Endothelial cell of umbilical vein (primary cell): ENCODE results near the gene ST3GAL4. TPM values are rescaled to one million over a fixed set of nuclear protein-coding genes. Genes with fewer than 3 reads are reported as not detected.
A peak's percentile ranks its signal among the peaks of the same experiment; 100 is the strongest.
"Not testable (repeated sequence)": the region's sequence is repeated elsewhere in the genome, so short reads cannot be mapped to it uniquely, and the experiment has no call there.

Experiments used
- BruUV-seq: library from RNA; stranded (reverse); fragments of 400-500 nt; replicated peaks from 2 replicates; lab custom pipeline; 2021; lab: Mats Ljungman, UMichigan
- CTCF ChIA-PET: fragments of 300-600, 350-600 bp; sonication (Branson Sonifier 250); formaldehyde crosslinking; loops from one replicate; lab custom pipeline; 2021; ENCODE audit warnings: antibody characterized with exemption, inconsistent platforms; lab: Charles Lee
- POLR2A ChIA-PET: fragments of 300-600, 350-600 bp; sonication (Branson Sonifier 250); formaldehyde crosslinking; loops from one replicate; lab custom pipeline; 2021; ENCODE audit warnings: antibody characterized with exemption, inconsistent platforms; lab: Charles Lee
- DNase-seq: peaks from one replicate; pipeline ENCODE4 v3.0.0-alpha.2; 2011; ENCODE audit warnings: low read depth, low spot score
- FAIRE-seq: peaks from 2 replicates; lab custom pipeline; 2011; peaks lifted over from hg19 to GRCh38; lab: Jason Lieb, UNC
- H2AFZ ChIP-seq: 2 replicates; pipeline ENCODE4 v1.6.0; 2012; ENCODE audit warnings: low read depth, low read length, control low read depth, inconsistent platforms
- H3K27ac ChIP-seq: 2 replicates; pipeline ENCODE4 v1.5.1; 2011; ENCODE audit warnings: low read depth, mild to moderate bottlenecking, control low read depth, low read length, moderate library complexity; ENCODE audit not compliant: insufficient read depth
- H3K27me3 ChIP-seq, 2 experiments: 2 replicates each; pipeline versions ENCODE4 v1.6.0 to v1.6.1; 2011; ENCODE audit warnings: low read length in 2 of 2, mixed read lengths in 1 of 2; ENCODE audit not compliant: control insufficient read depth in 2 of 2, insufficient read depth in 2 of 2
- H3K36me3 ChIP-seq, 2 experiments: 2 replicates in 1 of 2; 3 replicates in 1 of 2; pipeline ENCODE4 v1.5.1; 2011; ENCODE audit warnings: low read length in 2 of 2, mild to moderate bottlenecking in 1 of 2, moderate library complexity in 1 of 2; ENCODE audit not compliant: control insufficient read depth in 2 of 2, insufficient read depth in 2 of 2; ENCODE audit errors: extremely low read depth in 1 of 2
- H3K4me1 ChIP-seq: 3 replicates; pipeline ENCODE4 v1.5.1; 2011; ENCODE audit warnings: mild to moderate bottlenecking, low read length; ENCODE audit not compliant: control insufficient read depth, insufficient read depth; ENCODE audit errors: extremely low read depth
- H3K4me2 ChIP-seq: 2 replicates; pipeline ENCODE4 v1.6.1; 2011; ENCODE audit warnings: low read length, control low read depth, mixed read lengths; ENCODE audit not compliant: insufficient read depth
- H3K4me3 ChIP-seq, 3 experiments: fragments of 200-600 bp in 1 of 3; sonication (generic), shearing (Covaris generic) in 1 of 3; replicated peaks in 1 of 3; 2 replicates each; pipeline ENCODE4 v1.5.1; 2011 to 2016; ENCODE audit warnings: control low read depth in 3 of 3, low read length in 3 of 3, mild to moderate bottlenecking in 2 of 3, inconsistent platforms in 1 of 3, low read depth in 1 of 3, moderate library complexity in 1 of 3; ENCODE audit not compliant: insufficient read depth in 1 of 3
- H3K79me2 ChIP-seq: 2 replicates; pipeline ENCODE4 v1.6.0; 2012; ENCODE audit warnings: low read length, inconsistent platforms; ENCODE audit not compliant: control insufficient read depth, insufficient read depth
- H3K9ac ChIP-seq: replicated peaks from 2 replicates; pipeline ENCODE3; 2011; ENCODE audit warnings: low read length, control low read depth; ENCODE audit not compliant: insufficient read depth; ENCODE audit errors: extremely low read depth
- H3K9me1 ChIP-seq: replicated peaks from 3 replicates; pipeline ENCODE4 v1.6.0; 2011; ENCODE audit warnings: mild to moderate bottlenecking, low read length; ENCODE audit not compliant: control insufficient read depth, insufficient read depth; ENCODE audit errors: extremely low read depth
- H3K9me3 ChIP-seq: replicated peaks from 2 replicates; pipeline ENCODE4 v1.5.1; 2012; ENCODE audit warnings: low read length, inconsistent platforms; ENCODE audit not compliant: control insufficient read depth, insufficient read depth
- H4K20me1 ChIP-seq: replicated peaks from 2 replicates; pipeline ENCODE3; 2011; ENCODE audit warnings: mild to moderate bottlenecking, low read length; ENCODE audit not compliant: control insufficient read depth, insufficient read depth; ENCODE audit errors: extremely low read depth
- CTCF ChIP-seq, 2 donors: IDR thresholded peaks; 1 replicate in 1 of 2; 2 replicates in 1 of 2; pipeline ENCODE4 v1.5.1; 2011; ENCODE audit warnings: low read length in 2 of 2, mild to moderate bottlenecking in 2 of 2, moderate library complexity in 2 of 2, control low read depth in 1 of 2, inconsistent platforms in 1 of 2, low read depth in 1 of 2; ENCODE audit not compliant: insufficient read depth in 1 of 2; ENCODE audit errors: extremely low read depth in 1 of 2
- EZH2 ChIP-seq: IDR thresholded peaks from 2 replicates; pipeline ENCODE4 v1.6.1; 2012; ENCODE audit warnings: borderline replicate concordance, low read depth, mild to moderate bottlenecking, moderate library complexity, low read length, inconsistent platforms; ENCODE audit not compliant: severe bottlenecking
- FOS ChIP-seq: IDR thresholded peaks from 2 replicates; pipeline ENCODE4 v1.6.1; 2011; ENCODE audit warnings: mild to moderate bottlenecking, low read length, moderate library complexity, borderline replicate concordance; ENCODE audit not compliant: insufficient read depth
- GATA2 ChIP-seq: IDR thresholded peaks from 2 replicates; pipeline ENCODE4 v1.7.0; 2011; ENCODE audit warnings: low read depth, mild to moderate bottlenecking, moderate library complexity, mixed read lengths, low read length; ENCODE audit not compliant: insufficient read length, insufficient read depth
- JUN ChIP-seq: IDR thresholded peaks from 2 replicates; pipeline ENCODE4 v1.6.1; 2011; ENCODE audit warnings: borderline replicate concordance, low read depth; ENCODE audit not compliant: insufficient read length, insufficient read depth
- MAX ChIP-seq: IDR thresholded peaks from 2 replicates; pipeline ENCODE4 v1.6.1; 2011; ENCODE audit not compliant: insufficient read depth, insufficient read length
- MYC ChIP-seq: IDR thresholded peaks from one replicate; pipeline ENCODE4 v1.6.1; 2011; ENCODE audit warnings: mild to moderate bottlenecking, low read depth, low read length
- POLR2A ChIP-seq: IDR thresholded peaks from 2 replicates; pipeline ENCODE4 v1.6.1; 2012; ENCODE audit warnings: low read depth, mild to moderate bottlenecking, control low read depth, low read length
- POLR2AphosphoS5 ChIP-seq: IDR thresholded peaks from 2 replicates; pipeline ENCODE4 v1.6.1; 2012; ENCODE audit warnings: low read depth, mild to moderate bottlenecking, control low read depth, low read length, moderate library complexity; ENCODE audit not compliant: insufficient read depth
- dilution Hi-C: fragments of 300-500 bp; cut with MboI; formaldehyde crosslinking; loops from one replicate; pipeline ENCODE4 v1.15.0; 2019; ENCODE audit warnings: low sequenced_read_pairs; ENCODE audit not compliant: extremely low pct_ligation_motif_present
- intact Hi-C: fragments of 100-400 bp; cut with micrococcal nuclease; formaldehyde crosslinking; loops from one replicate; pipeline ENCODE4 v1.10.0; 2022
- polyA plus RNA-seq, 4 experiments: library from polyadenylated mRNA; depleted of rRNA in 3 of 4; stranded (reverse) in 3 of 4; unstranded in 1 of 4; fragments of >200 nt; gene quantifications; 2 replicates each; pipeline versions ENCODE4 v1.2.1 to v1.2.3, GENCODE V29; 2011 to 2012; ENCODE audit warnings: missing spikeins in 1 of 4
- total RNA-seq: library from RNA; stranded (reverse); gene quantifications from 2 replicates; pipeline ENCODE4 v1.2.3, GENCODE V29; 2021

The ST3GAL4 gene
- total and polyA plus RNA-seq, 2 donors (not counting 3 experiments of a cell fraction or from before 2014, with no cell fraction given): 17.7 to 19.4 TPM

- Histone ChIP-seq H3K9ac (no peak overlapping the region), H3K4me1 (no peaks in the 10 kb centered on the region), H3K4me3 (no peak overlapping the region), H2AFZ (no peak overlapping the region), H3K9me3 (no peaks in the 10 kb centered on the region), H3K4me2 (no peak overlapping the region), H3K27me3 (no peaks in the 10 kb centered on the region), H4K20me1 (no peaks in the 10 kb centered on the region), H3K9me1 (no peaks in the 10 kb centered on the region), H3K79me2 (no peaks in the 10 kb centered on the region), H3K36me3 (no peaks in the 10 kb centered on the region), H3K27ac (no peak overlapping the region)
- ChIA-PET CTCF (no interaction called here), POLR2A (no interaction called here)
- intact Hi-C loops: no loop called here
- TF ChIP-seq EZH2: no peak
- TF ChIP-seq MYC: no peak
- no peak for TF ChIP-seq MAX
- TF ChIP-seq FOS: no peak
- no peak for TF ChIP-seq JUN
- no peak for TF ChIP-seq POLR2A
- no peak for TF ChIP-seq CTCF (IDR thresholded peaks at IDR 0.05; ENCODE audit: extremely low read depth in 1 of 2, insufficient read depth in 1 of 2, low read depth in 1 of 2, low read length in 2 of 2)
- TF ChIP-seq GATA2: no peak
- no peak for TF ChIP-seq POLR2AphosphoS5
- dilution Hi-C loops: no loop called here
- DNase-seq (no peak), FAIRE-seq (no peak)
- BruUV-seq: no TSS peak
Observed at GRCh38 chr11:126371595-126371994, 16.1 kb downstream of the ST3GAL4 start.

GRCh38 chr11:126373389-126374066 is 18.0 kb downstream of the ST3GAL4 start:
- H3K36me3 ChIP-seq, H3K4me2 ChIP-seq, H3K9ac ChIP-seq, H3K27ac ChIP-seq, intact Hi-C loops, POLR2A ChIA-PET, H3K9me3 ChIP-seq, H3K79me2 ChIP-seq, H2AFZ ChIP-seq, H3K4me3 ChIP-seq, H3K27me3 ChIP-seq, H3K9me1 ChIP-seq, dilution Hi-C loops, BruUV-seq, DNase-seq, H4K20me1 ChIP-seq, H3K4me1 ChIP-seq: not testable (repeated sequence)
- CTCF ChIA-PET: interaction anchor here (0.6 kb wide), 1 partner anchor 15 kb away, joined by 3 read pairs; no protein-coding TSS in a partner anchor
- FAIRE-seq: peak; percentile 59
